OCI-LY7 (cell line): ENCODE measurements around the gene RASIP1. TPM values are rescaled to one million over a fixed set of nuclear protein-coding genes. Genes with fewer than 3 reads are reported as not detected.
"Not testable (repeated sequence)": the region's sequence is repeated elsewhere in the genome, so short reads cannot be mapped to it uniquely, and the experiment has no call there.

Experiments
- BruUV-seq: library from RNA; stranded (reverse); fragments of 400-500 nt; replicated peaks from 2 replicates; lab custom pipeline; 2021; lab: Mats Ljungman, UMichigan
- CTCF ChIA-PET: fragments of 300-600 bp; sonication (Branson Sonifier 250); formaldehyde crosslinking; loops from one replicate; lab custom pipeline; 2022; ENCODE audit warnings: antibody characterized with exemption; ENCODE audit not compliant: unreplicated experiment; lab: Charles Lee
- POLR2A ChIA-PET: fragments of 300-600 bp; sonication (Branson Sonifier 250); formaldehyde crosslinking; loops from one replicate; lab custom pipeline; 2022; ENCODE audit warnings: antibody characterized with exemption; lab: Charles Lee
- DNase-seq: peaks from one replicate; pipeline ENCODE4 v3.0.0-alpha.2; 2015; ENCODE audit warnings: low spot score
- H2AFZ ChIP-seq: fragments of 200-600 bp; sonication (generic), shearing (Covaris generic); 2 replicates; pipeline ENCODE4 v1.6.1; 2014; ENCODE audit warnings: mild to moderate bottlenecking, antibody characterized with exemption, low read length, moderate library complexity
- H3K27ac ChIP-seq: fragments of 200-600 bp; sonication (generic); 2 replicates; pipeline ENCODE4 v1.5.1; 2014; ENCODE audit warnings: mixed run types, low read depth, mild to moderate bottlenecking, moderate library complexity, low read length, inconsistent platforms; ENCODE audit not compliant: poor library complexity, severe bottlenecking
- H3K36me3 ChIP-seq: fragments of 200-600 bp; sonication (generic); 2 replicates; pipeline ENCODE4 v1.6.1; 2014; ENCODE audit warnings: mild to moderate bottlenecking, antibody characterized with exemption, low read length, moderate library complexity, mixed read lengths; ENCODE audit not compliant: insufficient read depth
- H3K4me1 ChIP-seq: fragments of 200-600 bp; sonication (generic); 2 replicates; pipeline ENCODE4 v1.5.1; 2014; ENCODE audit warnings: mild to moderate bottlenecking, low read length; ENCODE audit not compliant: insufficient read depth, poor library complexity, severe bottlenecking
- H3K4me2 ChIP-seq: fragments of 200-600 bp; sonication (generic); 2 replicates; pipeline ENCODE4 v1.6.1; 2014; ENCODE audit warnings: mild to moderate bottlenecking, low read length
- H3K4me3 ChIP-seq: fragments of 200-600 bp; sonication (generic); 2 replicates; pipeline ENCODE4 v1.5.1; 2014; ENCODE audit warnings: mild to moderate bottlenecking, low read depth, low read length; ENCODE audit not compliant: poor library complexity, severe bottlenecking
- H3K79me2 ChIP-seq: fragments of 200-600 bp; sonication (generic); 2 replicates; pipeline ENCODE4 v1.6.1; 2016; ENCODE audit warnings: low read depth, mild to moderate bottlenecking, low read length, moderate library complexity, mixed read lengths; ENCODE audit not compliant: insufficient read depth
- H3K9me2 ChIP-seq: fragments of 200-600 bp; sonication (generic); 2 replicates; pipeline ENCODE4 v1.6.1; 2016; ENCODE audit warnings: mild to moderate bottlenecking, low read length, mixed read lengths; ENCODE audit not compliant: insufficient read depth
- H3K9me3 ChIP-seq: fragments of 200-600 bp; sonication (generic); 2 replicates; pipeline ENCODE4 v1.6.1; 2014; ENCODE audit warnings: mild to moderate bottlenecking, mixed run types, low read length, mixed read lengths
- H4K20me1 ChIP-seq: fragments of 200-600 bp; sonication (generic); 2 replicates; pipeline ENCODE4 v1.6.1; 2014; ENCODE audit warnings: mild to moderate bottlenecking, antibody characterized with exemption, low read length, moderate library complexity, mixed read lengths; ENCODE audit not compliant: insufficient read depth
- EZH2phosphoT487 ChIP-seq: fragments of 200-600 bp; sonication (generic); IDR thresholded peaks from 2 replicates; pipeline ENCODE4 v1.6.1; 2018; ENCODE audit warnings: low read depth, borderline replicate concordance, mild to moderate bottlenecking, mixed run types, antibody characterized with exemption, low read length, moderate library complexity, mixed read lengths
- intact Hi-C: fragments of 100-400 bp; cut with micrococcal nuclease; formaldehyde crosslinking; loops from one replicate; pipeline ENCODE4 v1.10.0; 2022; ENCODE audit not compliant: unreplicated experiment
- total RNA-seq, 2 experiments: library from RNA; depleted of rRNA in 1 of 2; stranded (reverse); fragments of >200 nt in 1 of 2; shearing (Covaris generic) in 1 of 2; gene quantifications; 2 replicates each; pipeline ENCODE4 v1.2.3, GENCODE V29; 2014 to 2022
- TF ChIP-seq, protein P1 (sequence below): fragments of 200-600 bp; sonication (generic); conservative IDR thresholded peaks from 2 replicates; pipeline ENCODE4 v1.5.1; 2014; ENCODE audit warnings: mild to moderate bottlenecking, antibody characterized with exemption, low read length, moderate library complexity, mixed read lengths

The RASIP1 gene
- total RNA-seq, 2 experiments from 2014 or later: 0.09 to 0.36 TPM

- peak within 1 kb of the TSS; percentile 71 for H3K4me3 ChIP-seq
- no peaks in the 10 kb centered on the region for H3K9me2 ChIP-seq
- H3K4me1 ChIP-seq: peaks cover 20% of the 10 kb centered on the region
- H3K4me2 ChIP-seq: peak within 1 kb of the TSS; percentile 85
- ChIA-PET CTCF (no interaction called here), POLR2A (no interaction called here)
- H3K27ac ChIP-seq: peak within 1 kb of the TSS; percentile 67
- H3K79me2 ChIP-seq: no peaks in the 10 kb centered on the region
- TF ChIP-seq, protein P1, sequence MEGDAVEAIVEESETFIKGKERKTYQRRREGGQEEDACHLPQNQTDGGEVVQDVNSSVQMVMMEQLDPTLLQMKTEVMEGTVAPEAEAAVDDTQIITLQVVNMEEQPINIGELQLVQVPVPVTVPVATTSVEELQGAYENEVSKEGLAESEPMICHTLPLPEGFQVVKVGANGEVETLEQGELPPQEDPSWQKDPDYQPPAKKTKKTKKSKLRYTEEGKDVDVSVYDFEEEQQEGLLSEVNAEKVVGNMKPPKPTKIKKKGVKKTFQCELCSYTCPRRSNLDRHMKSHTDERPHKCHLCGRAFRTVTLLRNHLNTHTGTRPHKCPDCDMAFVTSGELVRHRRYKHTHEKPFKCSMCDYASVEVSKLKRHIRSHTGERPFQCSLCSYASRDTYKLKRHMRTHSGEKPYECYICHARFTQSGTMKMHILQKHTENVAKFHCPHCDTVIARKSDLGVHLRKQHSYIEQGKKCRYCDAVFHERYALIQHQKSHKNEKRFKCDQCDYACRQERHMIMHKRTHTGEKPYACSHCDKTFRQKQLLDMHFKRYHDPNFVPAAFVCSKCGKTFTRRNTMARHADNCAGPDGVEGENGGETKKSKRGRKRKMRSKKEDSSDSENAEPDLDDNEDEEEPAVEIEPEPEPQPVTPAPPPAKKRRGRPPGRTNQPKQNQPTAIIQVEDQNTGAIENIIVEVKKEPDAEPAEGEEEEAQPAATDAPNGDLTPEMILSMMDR: no peak
- no peak for TF ChIP-seq EZH2phosphoT487
- no peak for DNase-seq
- intact Hi-C loops: no loop called here
- H4K20me1 ChIP-seq: no peaks in the 10 kb centered on the region
- peak within 1 kb of the TSS; percentile 67; the same call in 1 of the 2 replicates for H2AFZ ChIP-seq
- no peaks in the 10 kb centered on the region for H3K36me3 ChIP-seq
- no peaks in the 10 kb centered on the region for H3K9me3 ChIP-seq
- BruUV-seq: no TSS peak
Measured at GRCh38 chr19:48719263-48720171, 20.9 kb downstream of the RASIP1 start, which contains the start of gene MAMSTR. Gene MAMSTR, minus strand, starts transcription at chr19:48719725. Its CDS starts 694 bp downstream, at chr19:48719031.

DNA sequence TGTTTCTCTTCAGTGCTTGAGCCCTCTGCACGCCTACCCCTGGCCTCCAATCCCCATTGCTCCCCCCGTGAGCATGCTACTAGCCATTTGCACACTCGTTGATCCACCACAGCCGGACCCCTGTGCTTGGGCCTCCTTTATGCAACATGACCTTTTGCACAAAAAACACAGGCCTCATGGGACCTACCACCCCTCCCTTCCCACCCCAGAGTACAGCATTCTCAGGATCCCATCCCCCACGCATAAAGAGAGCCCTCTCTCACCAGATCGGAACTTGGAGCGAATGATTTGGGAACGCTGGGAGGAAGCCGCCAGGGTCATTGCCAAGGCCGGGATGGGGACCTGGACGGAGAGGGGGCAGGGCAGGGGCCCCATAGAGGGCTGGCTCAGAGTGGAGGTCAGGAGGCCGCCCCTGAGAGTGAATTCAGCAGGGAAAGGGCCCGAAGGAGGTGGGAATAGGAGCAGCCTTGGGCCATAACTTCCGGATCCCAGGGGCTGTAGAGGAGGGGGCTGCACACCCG, 21.6 kb downstream of the RASIP1 start:
- Histone ChIP-seq H3K4me2 (no peak overlapping the region), H2AFZ (no peak overlapping the region), H3K9me2 (no peaks in the 10 kb centered on the region), H3K4me1 (peaks cover 20% of the 10 kb centered on the region), H3K36me3 (no peaks in the 10 kb centered on the region), H3K79me2 (no peaks in the 10 kb centered on the region), H3K4me3 (no peak overlapping the region), H3K27ac (no peak overlapping the region), H4K20me1 (no peaks in the 10 kb centered on the region), H3K9me3 (no peaks in the 10 kb centered on the region)
- TF ChIP-seq, protein P1: no peak
- TF ChIP-seq EZH2phosphoT487: no peak
- BruUV-seq: no TSS peak
- intact Hi-C loops: no loop called here
- ChIA-PET CTCF (no interaction called here), POLR2A (no interaction called here)
- no peak for DNase-seq

- POLR2A ChIA-PET, BruUV-seq, H3K4me2 ChIP-seq, CTCF ChIA-PET, intact Hi-C loops, H3K9me2 ChIP-seq, H3K27ac ChIP-seq, H3K9me3 ChIP-seq, H3K79me2 ChIP-seq, H2AFZ ChIP-seq, H3K4me3 ChIP-seq, H4K20me1 ChIP-seq, H3K36me3 ChIP-seq, DNase-seq: not testable (repeated sequence)
- H3K4me1 ChIP-seq: peaks cover 26% of the 10 kb centered on the region
Measured at GRCh38 chr19:48718106-48718505, 22.3 kb downstream of the RASIP1 start.
